OCI-LY1 (cell line): ENCODE results near the gene SRD5A1.
A peak's percentile ranks its signal among the peaks of the same experiment; 100 is the strongest.

Experiments
- H2AFZ ChIP-seq: fragments of 200-600 bp; sonication (generic), shearing (Covaris generic); 2 replicates; pipeline ENCODE4 v1.6.0; 2014; ENCODE audit warnings: antibody characterized with exemption, mild to moderate bottlenecking, low read length
- H3F3A ChIP-seq: fragments of 200-600 bp; sonication (generic), shearing (Covaris generic); 2 replicates; pipeline ENCODE4 v1.6.0; 2014; ENCODE audit warnings: mild to moderate bottlenecking, antibody characterized with exemption, low read length, moderate library complexity; ENCODE audit not compliant: insufficient read depth
- H3K27ac ChIP-seq: fragments of 200-600 bp; sonication (generic); 2 replicates; pipeline ENCODE4 v1.5.1; 2014; ENCODE audit warnings: low read length, mixed run types, mild to moderate bottlenecking, low read depth; ENCODE audit not compliant: poor library complexity, severe bottlenecking
- H3K27me3 ChIP-seq: fragments of 200-600 bp; sonication (generic); 2 replicates; pipeline ENCODE4 v1.6.0; 2014; ENCODE audit warnings: antibody characterized with exemption, mild to moderate bottlenecking, low read length, moderate library complexity; ENCODE audit not compliant: insufficient read depth
- H3K36me3 ChIP-seq: fragments of 200-600 bp; sonication (generic); 2 replicates; pipeline ENCODE4 v1.6.1; 2014; ENCODE audit warnings: mild to moderate bottlenecking, antibody characterized with exemption, low read length, moderate library complexity, mixed read lengths; ENCODE audit not compliant: insufficient read depth
- H3K4me1 ChIP-seq: fragments of 200-600 bp; sonication (generic); 2 replicates; pipeline ENCODE4 v1.5.1; 2014; ENCODE audit warnings: mild to moderate bottlenecking, low read length, moderate library complexity; ENCODE audit not compliant: insufficient read depth, severe bottlenecking
- H3K4me2 ChIP-seq: fragments of 200-600 bp; sonication (generic), shearing (Covaris generic); 2 replicates; pipeline ENCODE4 v1.6.1; 2014; ENCODE audit warnings: low read length
- H3K4me3 ChIP-seq: fragments of 200-600 bp; sonication (generic); 2 replicates; pipeline ENCODE4 v1.5.1; 2014; ENCODE audit warnings: low read length, low read depth, mild to moderate bottlenecking, mixed read lengths; ENCODE audit not compliant: poor library complexity, severe bottlenecking
- H3K79me2 ChIP-seq: fragments of 200-600 bp; shearing (Covaris generic); 2 replicates; pipeline ENCODE4 v1.6.1; 2016; ENCODE audit warnings: mixed run types, low read length, mixed read lengths; ENCODE audit not compliant: insufficient read depth
- H3K9ac ChIP-seq: fragments of 200-600 bp; sonication (generic), shearing (Covaris generic); 2 replicates; pipeline ENCODE4 v1.6.1; 2014; ENCODE audit warnings: mild to moderate bottlenecking, low read length, mixed read lengths
- H3K9me2 ChIP-seq: fragments of 200-600 bp; sonication (generic), shearing (Covaris generic); 2 replicates; pipeline ENCODE4 v1.6.1; 2014; ENCODE audit warnings: low read depth, mild to moderate bottlenecking, low read length, mixed read lengths
- H3K9me3 ChIP-seq: fragments of 200-600 bp; shearing (Covaris generic); 2 replicates; pipeline ENCODE4 v1.6.1; 2014; ENCODE audit warnings: low read length, mixed read lengths
- H4K20me1 ChIP-seq: fragments of 200-600 bp; sonication (generic), shearing (Covaris generic); 2 replicates; pipeline ENCODE4 v1.6.0; 2016; ENCODE audit warnings: mild to moderate bottlenecking, low read length; ENCODE audit not compliant: insufficient read depth
- CTCF ChIP-seq: fragments of 200-600 bp; sonication (generic), shearing (Covaris generic); IDR thresholded peaks from 2 replicates; pipeline ENCODE4 v1.5.1; 2017; ENCODE audit warnings: mild to moderate bottlenecking, antibody characterized with exemption, low read length, moderate library complexity, mixed read lengths
- EZH2 ChIP-seq: fragments of 200-600 bp; sonication (generic), shearing (Covaris generic); IDR thresholded peaks from 2 replicates; pipeline ENCODE4 v1.8.0; 2017; ENCODE audit warnings: borderline replicate concordance, mixed run types, mild to moderate bottlenecking, antibody characterized with exemption, low read length, moderate library complexity, mixed read lengths

SRD5A1 gene

GRCh38 chr5:6723816-6724300 is 90.6 kb downstream of the SRD5A1 start:
- Histone ChIP-seq H3K4me3 (no peak overlapping the region), H3K27me3 (no peaks in the 10 kb centered on the region), H3K9ac (no peak overlapping the region), H3K4me1 (peaks cover 95% of the 10 kb centered on the region), H3F3A (no peaks in the 10 kb centered on the region), H2AFZ (no peak overlapping the region), H3K9me2 (no peaks in the 10 kb centered on the region), H4K20me1 (no peaks in the 10 kb centered on the region), H3K79me2 (peaks cover 51% of the 10 kb centered on the region), H3K27ac (peak overlapping the region; percentile 56), H3K36me3 (peaks cover 23% of the 10 kb centered on the region), H3K9me3 (no peaks in the 10 kb centered on the region), H3K4me2 (no peak overlapping the region)
- TF ChIP-seq CTCF (no peak), EZH2 (no peak)
